Endothelial cell (in vitro differentiated cells): Measurements from ENCODE around the gene EFCAB6. TPM values are rescaled to one million over a fixed set of nuclear protein-coding genes. Genes with fewer than 3 reads are reported as not detected.

Experiments used
- DNase-seq: peaks from one replicate; pipeline ENCODE4 v3.0.0; 2021; ENCODE audit warnings: low spot score
- H3K27ac Mint-ChIP-seq: one replicate; pipeline ENCODE4 v1.8.0; 2021; ENCODE audit warnings: mixed read lengths, inconsistent platforms; ENCODE audit not compliant: unreplicated experiment
- H3K27me3 Mint-ChIP-seq: one replicate; pipeline ENCODE4 v1.8.0; 2021; ENCODE audit warnings: mild to moderate bottlenecking, moderate library complexity, mixed read lengths, inconsistent platforms; ENCODE audit not compliant: unreplicated experiment
- H3K36me3 Mint-ChIP-seq: one replicate; pipeline ENCODE4 v1.8.0; 2021; ENCODE audit warnings: mild to moderate bottlenecking, low read depth, mixed read lengths, inconsistent platforms; ENCODE audit not compliant: unreplicated experiment
- H3K4me1 Mint-ChIP-seq: one replicate; pipeline ENCODE4 v1.8.0; 2021; ENCODE audit warnings: mild to moderate bottlenecking, mixed read lengths, inconsistent platforms; ENCODE audit not compliant: unreplicated experiment
- H3K4me3 Mint-ChIP-seq: one replicate; pipeline ENCODE4 v1.8.0; 2021; ENCODE audit warnings: mild to moderate bottlenecking, mixed read lengths, inconsistent platforms; ENCODE audit not compliant: unreplicated experiment
- H3K9me3 Mint-ChIP-seq: one replicate; pipeline ENCODE4 v1.8.0; 2021; ENCODE audit warnings: mixed read lengths, inconsistent platforms; ENCODE audit not compliant: unreplicated experiment
- total RNA-seq: library from RNA; stranded (reverse); fragmentation: NEBNext Ultra II Directional; extraction: Animal tissue kit (Norgen Biotek cat#: 25700); gene quantifications from one replicate; pipeline ENCODE4 v1.2.1, GENCODE V29; 2021; ENCODE audit not compliant: unreplicated experiment
- TF ChIP-seq, protein P1 (sequence below): fragments of 200-600 bp; sonication (generic); IDR thresholded peaks from one replicate; pipeline ENCODE4 v1.5.0; 2021; ENCODE audit warnings: antibody characterized with exemption; ENCODE audit not compliant: unreplicated experiment

EFCAB6 gene
- total RNA-seq, 1 donor from 2014 or later, result 0.69 TPM

DNA sequence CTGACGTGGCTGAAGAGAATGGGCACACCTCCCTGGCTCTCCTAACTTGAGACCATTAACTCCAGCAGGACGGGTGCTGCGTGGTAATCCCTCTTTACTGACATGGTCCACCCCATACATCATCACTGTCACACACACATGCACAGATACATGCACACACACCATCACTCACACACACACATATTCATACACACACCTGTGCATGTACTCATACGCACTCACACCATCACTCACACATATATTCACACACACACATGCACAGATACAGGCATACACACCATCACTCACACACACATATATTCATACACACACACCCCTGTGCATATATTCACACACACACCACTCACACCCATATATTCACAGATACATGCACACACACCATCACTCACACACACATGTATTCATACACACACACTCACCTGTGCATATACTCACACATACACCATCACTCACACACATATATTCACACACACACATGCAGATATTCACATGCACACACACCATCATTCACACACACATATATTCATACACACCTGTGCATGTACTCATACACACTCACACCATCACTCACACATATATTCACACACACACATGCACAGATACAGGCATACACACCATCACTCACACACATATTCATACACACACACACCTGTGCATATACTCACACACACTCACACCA lies 74.8 kb downstream of the EFCAB6 start:
- Mint-ChIP-seq H3K36me3 (no peaks in the 10 kb centered on the region), H3K27ac (no peak overlapping the region), H3K4me3 (no peak overlapping the region), H3K27me3 (no peaks in the 10 kb centered on the region), H3K9me3 (no peaks in the 10 kb centered on the region), H3K4me1 (no peaks in the 10 kb centered on the region)
- TF ChIP-seq, protein P1, sequence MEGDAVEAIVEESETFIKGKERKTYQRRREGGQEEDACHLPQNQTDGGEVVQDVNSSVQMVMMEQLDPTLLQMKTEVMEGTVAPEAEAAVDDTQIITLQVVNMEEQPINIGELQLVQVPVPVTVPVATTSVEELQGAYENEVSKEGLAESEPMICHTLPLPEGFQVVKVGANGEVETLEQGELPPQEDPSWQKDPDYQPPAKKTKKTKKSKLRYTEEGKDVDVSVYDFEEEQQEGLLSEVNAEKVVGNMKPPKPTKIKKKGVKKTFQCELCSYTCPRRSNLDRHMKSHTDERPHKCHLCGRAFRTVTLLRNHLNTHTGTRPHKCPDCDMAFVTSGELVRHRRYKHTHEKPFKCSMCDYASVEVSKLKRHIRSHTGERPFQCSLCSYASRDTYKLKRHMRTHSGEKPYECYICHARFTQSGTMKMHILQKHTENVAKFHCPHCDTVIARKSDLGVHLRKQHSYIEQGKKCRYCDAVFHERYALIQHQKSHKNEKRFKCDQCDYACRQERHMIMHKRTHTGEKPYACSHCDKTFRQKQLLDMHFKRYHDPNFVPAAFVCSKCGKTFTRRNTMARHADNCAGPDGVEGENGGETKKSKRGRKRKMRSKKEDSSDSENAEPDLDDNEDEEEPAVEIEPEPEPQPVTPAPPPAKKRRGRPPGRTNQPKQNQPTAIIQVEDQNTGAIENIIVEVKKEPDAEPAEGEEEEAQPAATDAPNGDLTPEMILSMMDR, result no peak
- DNase-seq, result no peak

DNA sequence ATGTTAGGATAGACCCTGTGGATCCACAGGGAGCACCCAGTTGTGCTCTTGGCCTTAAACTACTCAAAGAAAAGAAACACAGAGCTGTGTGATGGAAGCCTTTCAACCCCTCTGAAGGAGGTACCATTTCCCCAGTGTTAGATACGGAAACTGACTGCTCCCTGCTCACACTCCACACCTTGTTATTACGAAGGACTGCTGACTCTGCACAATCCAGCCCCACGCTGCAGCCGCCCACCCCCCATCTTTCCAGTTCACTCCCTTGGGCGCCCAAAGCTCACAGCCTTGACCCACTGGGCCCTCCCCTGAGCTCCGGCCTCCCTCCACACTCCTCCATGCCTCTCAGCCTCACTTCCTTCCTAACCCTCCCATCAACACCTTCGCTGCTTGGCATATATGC lies 75.5 kb downstream of the EFCAB6 start:
- H3K27me3 Mint-ChIP-seq, result no peaks in the 10 kb centered on the region

DNA sequence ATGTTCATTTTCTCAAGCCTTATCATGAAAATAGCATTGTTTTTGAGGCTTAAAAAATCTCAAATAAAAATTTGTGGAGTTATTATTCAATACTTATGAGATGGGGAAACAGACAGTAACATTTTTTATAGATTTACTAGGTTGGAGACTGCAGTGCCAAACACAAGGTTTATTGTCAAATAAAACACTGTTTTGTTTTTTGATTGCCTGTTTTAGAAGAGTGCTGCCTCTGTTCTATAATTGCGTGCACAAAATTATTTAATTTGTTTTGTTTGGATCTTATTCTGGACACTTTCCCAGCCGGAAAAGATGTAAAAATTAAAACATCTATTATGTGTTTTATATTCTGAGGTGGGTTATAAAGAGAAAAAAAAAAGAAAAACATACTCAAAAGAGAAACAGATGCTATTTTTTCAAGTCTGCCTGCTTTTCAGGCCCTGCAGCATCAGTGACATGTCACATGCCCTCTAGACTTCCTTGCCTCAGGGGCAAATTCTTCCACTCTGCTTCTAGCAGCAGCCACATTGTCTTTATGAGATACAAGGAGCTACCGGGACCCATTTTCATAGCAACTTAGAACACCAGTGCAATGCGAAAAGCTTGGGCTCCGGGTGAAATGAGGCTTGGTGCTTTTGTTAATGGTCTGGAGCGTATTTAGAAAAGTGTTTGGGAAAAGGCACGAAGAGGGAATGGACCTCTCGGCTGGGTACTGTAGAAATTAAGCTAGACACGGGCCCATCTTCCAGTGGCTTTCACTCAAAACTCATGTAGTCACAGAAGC lies 77.5 kb downstream of the EFCAB6 start:
- DNase-seq, result no peak
- TF ChIP-seq, protein P1, result no peak
- no peaks in the 10 kb centered on the region for H3K4me1 Mint-ChIP-seq
- H3K9me3 Mint-ChIP-seq, result no peaks in the 10 kb centered on the region
- no peaks in the 10 kb centered on the region for H3K36me3 Mint-ChIP-seq
- H3K4me3 Mint-ChIP-seq, result no peak overlapping the region
- no peak overlapping the region for H3K27ac Mint-ChIP-seq
- no peaks in the 10 kb centered on the region for H3K27me3 Mint-ChIP-seq

More for the DNA sequence above, 75.5 kb downstream of the EFCAB6 start:
- H3K9me3 Mint-ChIP-seq, result no peaks in the 10 kb centered on the region
- no peak overlapping the region for H3K27ac Mint-ChIP-seq
- TF ChIP-seq, protein P1, result no peak
- H3K36me3 Mint-ChIP-seq, result no peaks in the 10 kb centered on the region
- no peak overlapping the region for H3K4me3 Mint-ChIP-seq
- DNase-seq, result no peak
- no peaks in the 10 kb centered on the region for H3K4me1 Mint-ChIP-seq

DNA sequence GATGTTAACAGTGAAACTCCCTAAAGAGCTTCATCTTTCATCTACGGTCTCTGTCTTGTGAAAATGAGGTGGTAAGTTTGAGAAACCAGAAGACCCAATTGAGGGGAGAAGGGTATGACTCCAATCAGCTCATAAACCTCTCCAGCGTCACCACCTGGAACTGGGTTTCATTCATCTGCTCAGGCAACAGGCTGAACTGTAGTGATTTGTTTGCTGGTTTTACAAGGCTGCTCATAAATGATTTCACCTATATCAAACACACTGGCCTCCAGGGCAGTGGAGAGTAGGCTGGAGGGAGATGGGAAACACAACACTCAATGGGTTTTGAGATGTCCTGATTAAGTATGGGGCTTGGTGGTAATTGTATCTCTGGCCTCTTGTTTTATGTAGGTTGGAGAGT lies 79.0 kb downstream of the EFCAB6 start:
- Mint-ChIP-seq H3K27me3 (no peaks in the 10 kb centered on the region), H3K36me3 (no peaks in the 10 kb centered on the region), H3K9me3 (no peaks in the 10 kb centered on the region), H3K4me1 (no peaks in the 10 kb centered on the region), H3K27ac (no peak overlapping the region), H3K4me3 (no peak overlapping the region)
- TF ChIP-seq, protein P1, result no peak
- DNase-seq, result no peak

DNA sequence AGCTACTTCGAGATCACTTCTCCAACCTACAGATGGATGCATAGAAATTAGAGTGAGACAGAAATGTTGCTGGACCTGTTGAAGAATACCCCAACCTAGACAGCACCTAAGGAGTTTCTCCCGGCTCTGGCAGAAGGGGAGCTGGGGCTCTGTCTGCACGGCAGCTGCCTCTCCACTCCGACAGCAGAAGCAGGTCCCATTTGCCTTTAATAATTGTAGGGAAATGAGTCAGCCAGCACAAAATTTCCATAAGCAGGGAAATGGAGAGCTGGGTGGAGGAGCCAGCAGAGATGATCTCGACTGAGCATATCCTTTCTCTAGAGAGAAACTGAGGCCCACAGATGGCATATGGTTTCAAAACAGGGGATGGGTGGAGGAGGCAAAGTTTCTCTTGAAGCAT lies 80.1 kb downstream of the EFCAB6 start:
- Mint-ChIP-seq H3K36me3 (no peaks in the 10 kb centered on the region), H3K4me3 (no peak overlapping the region), H3K27me3 (no peaks in the 10 kb centered on the region), H3K27ac (no peak overlapping the region), H3K9me3 (no peaks in the 10 kb centered on the region), H3K4me1 (no peaks in the 10 kb centered on the region)
- TF ChIP-seq, protein P1, result no peak
- DNase-seq, result no peak
